ENCODE results near the gene ARFIP2. TPM values are rescaled to one million over a fixed set of nuclear protein-coding genes. Genes with fewer than 3 reads are reported as not detected.

Gene ARFIP2
- total and polyA plus RNA-seq, 2 of the 8 experiments (the other 6 are each of a cell fraction or from before 2014, with no cell fraction given): 48.3 to 48.7 TPM

DNA sequence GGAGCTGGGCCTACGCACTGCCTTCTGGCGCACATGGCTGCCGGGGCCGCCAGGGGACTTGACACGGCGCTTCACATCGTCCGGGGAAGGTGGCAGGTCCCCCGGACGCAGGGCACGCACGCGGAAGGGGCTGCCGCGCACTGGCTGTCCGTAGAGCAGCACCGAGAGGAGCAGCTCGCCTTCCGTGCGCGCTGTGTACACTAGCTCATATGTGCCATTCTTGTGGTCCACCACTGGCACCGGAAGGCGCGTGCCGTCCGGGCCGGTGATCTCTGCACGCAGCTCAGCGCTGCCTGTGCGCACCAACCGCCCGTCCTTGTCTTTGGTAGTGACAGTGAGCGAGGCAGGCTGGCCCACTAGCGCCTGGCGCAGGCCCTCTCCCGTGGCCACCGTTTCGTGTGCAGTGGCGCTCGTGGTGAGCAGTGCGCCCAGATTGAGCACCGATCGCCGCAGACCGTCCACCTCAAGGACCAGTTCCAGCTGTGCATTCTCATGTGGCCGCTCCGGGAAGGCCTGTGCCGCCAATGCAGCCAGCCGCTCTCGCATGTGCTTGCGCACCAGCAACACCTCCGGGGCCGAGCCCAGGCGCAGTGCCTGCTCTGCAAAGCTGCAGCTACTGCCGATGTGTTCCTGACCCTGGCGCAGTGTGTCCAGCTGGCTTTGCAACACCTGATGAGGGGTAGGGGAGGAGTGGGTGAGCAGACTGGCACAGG, 24.6 kb downstream of the ARFIP2 start:
- 93% methylated on average over 55 of the region's 56 CpGs; no CpG with 5 or more reads in 1 of the 2 experiments for WGBS, 2 experiments (ENCODE audit: extremely low coverage in 1 of 2, insufficient coverage in 1 of 2, insufficient read length in 1 of 2, insufficient replicate concordance in 2 of 2, low coverage in 1 of 2, low lambda C conversion rate in 2 of 2, missing lambda C conversion rate in 1 of 2)
- Histone ChIP-seq H3K56ac (replicated peaks; ENCODE audit: insufficient read length, low read depth, low read length) (no peak overlapping the region), H4K20me1 (replicated peaks in 1 of 2; ENCODE audit: control insufficient read depth in 1 of 2, insufficient read depth in 2 of 2, low read length in 2 of 2) (no peaks in the 10 kb centered on the region), H4K8ac (ENCODE audit: extremely low read depth, insufficient read depth, low read length) (no peak overlapping the region), H3K27me3 (replicated peaks in 1 of 4; ENCODE audit: control insufficient read depth in 3 of 4, extremely low read depth in 1 of 4, insufficient read depth in 3 of 4, low read length in 3 of 4) (no peaks in the 10 kb centered on the region), H3K4me3 (ENCODE audit: extremely low read depth in 1 of 4, insufficient read depth in 2 of 4, low read depth in 3 of 4, low read length in 4 of 4) (no peak overlapping the region), H3K23me2 (ENCODE audit: low read depth, low read length) (no peaks in the 10 kb centered on the region; the same call in 1 of the 2 replicates), H3K4me2 (ENCODE audit: insufficient read depth in 1 of 2, low read depth in 2 of 2, low read length in 2 of 2) (no peak overlapping the region), H3K18ac (ENCODE audit: extremely low read depth, low read length) (no peak overlapping the region), H2BK120ac (replicated peaks; ENCODE audit: low read depth, low read length) (no peak overlapping the region), H3K36me3 (ENCODE audit: control insufficient read depth in 2 of 4, insufficient read depth in 4 of 4, low read length in 3 of 4) (peaks cover 0 to 12% (median 3%) of the 10 kb centered on the region in 4 experiments; a peak in 2 of 8 replicates), H2AFZ (ENCODE audit: low read length) (no peak overlapping the region), H3K4me1 (replicated peaks in 1 of 4; ENCODE audit: control insufficient read depth in 3 of 4, insufficient read depth in 4 of 4, low read length in 3 of 4) (no peaks in the 10 kb centered on the region), H3K14ac (ENCODE audit: insufficient read length) (no peak overlapping the region), H3K9me3 (ENCODE audit: insufficient read depth in 2 of 2, low read depth in 1 of 2, low read length in 1 of 2) (no peaks in the 10 kb centered on the region), H4K5ac (ENCODE audit: insufficient read length, low read depth, low read length) (no peak overlapping the region), H3K27ac (ENCODE audit: low read depth, low read length) (no peak overlapping the region), H4K91ac (replicated peaks; ENCODE audit: insufficient read length, low read length) (no peak overlapping the region), H2BK5ac (ENCODE audit: low read depth, low read length) (no peak overlapping the region), H3K23ac (ENCODE audit: insufficient read length) (no peak overlapping the region), H2AK5ac (ENCODE audit: low read depth, low read length) (no peak overlapping the region), H3K79me2 (ENCODE audit: control insufficient read depth in 1 of 2, insufficient read depth in 2 of 2, low read length in 2 of 2) (no peaks in the 10 kb centered on the region), H2BK12ac (ENCODE audit: low read depth, low read length) (no peak overlapping the region), H3K9ac (replicated peaks in 1 of 4; ENCODE audit: extremely low read depth in 1 of 4, low read depth in 3 of 4, low read length in 3 of 4) (no peak overlapping the region), H3K79me1 (ENCODE audit: low read depth, low read length) (no peaks in the 10 kb centered on the region; the same call in 1 of the 2 replicates), H3K4ac (replicated peaks; ENCODE audit: insufficient read length, low read depth, low read length) (no peak overlapping the region), H2BK15ac (ENCODE audit: low read length) (no peak overlapping the region), H2BK20ac (ENCODE audit: low read length) (no peak overlapping the region)
- DNase-seq (ENCODE audit: low read depth in 1 of 2, low spot score in 2 of 2): no peak
- FAIRE-seq: no peak
- ChIA-PET CTCF (ENCODE audit: partially characterized antibody) (interaction anchor here (0.7 to 11.0 kb wide), 5 partner anchors 8 to 77 kb away, joined by 3 to 179 read pairs (median 7); partner anchors contain the start of gene HPX), POLR2A (ENCODE audit: partially characterized antibody) (interaction anchor here (4.6 kb wide), 1 partner anchor 17 kb away, joined by 12 read pairs; the partner anchor contains the start of gene TRIM3)
